Transverse colon (tissue), 4 donors: ENCODE data around the gene NCAN. TPM values are rescaled to one million over a fixed set of nuclear protein-coding genes. Genes with fewer than 3 reads are reported as not detected.

Experiments used
- DNase-seq: peaks from one replicate; pipeline ENCODE4 v3.0.0-alpha.2; 2019
- H3K27ac ChIP-seq, 4 donors: fragments of 200-600 bp; sonication (generic); 2 replicates each; pipeline ENCODE4 v1.5.1; 2016 to 2018; ENCODE audit warnings: inconsistent platforms in 4 of 4
- H3K27me3 ChIP-seq: fragments of 200-600 bp; sonication (generic); 2 replicates; pipeline ENCODE4 v1.5.1; 2017; ENCODE audit warnings: inconsistent platforms
- H3K36me3 ChIP-seq, 4 donors: fragments of 200-600 bp; sonication (generic); 2 replicates each; pipeline ENCODE4 v1.5.1; 2017 to 2019; ENCODE audit warnings: inconsistent platforms in 4 of 4
- H3K4me1 ChIP-seq, 4 donors: fragments of 200-600 bp; sonication (generic); 2 replicates each; pipeline ENCODE4 v1.5.1; 2017 to 2020; ENCODE audit warnings: inconsistent platforms in 4 of 4
- H3K4me3 ChIP-seq, 4 donors: fragments of 200-600 bp; sonication (generic); 1 replicate in 1 of 4; 2 replicates in 3 of 4; pipeline versions ENCODE4 v1.5.1 to v1.6.1; 2017 to 2019; ENCODE audit warnings: inconsistent platforms in 4 of 4
- H3K9me3 ChIP-seq, 2 donors: fragments of 200-600 bp; sonication (generic); 2 replicates each; pipeline ENCODE4 v1.5.1; 2017 to 2019; ENCODE audit warnings: inconsistent platforms in 2 of 2
- EP300 ChIP-seq: sonication (generic); formaldehyde crosslinking; IDR thresholded peaks from one replicate; pipeline ENCODE4 v1.6.1; 2017; ENCODE audit warnings: antibody characterized with exemption, low read depth
- POLR2A ChIP-seq: fragments of 450-650 bp; IDR thresholded peaks from one replicate; pipeline ENCODE4 v1.6.1; 2016; ENCODE audit warnings: antibody characterized with exemption, mild to moderate bottlenecking, moderate library complexity
- POLR2AphosphoS5 ChIP-seq, 3 donors: sonication (generic); formaldehyde crosslinking; IDR thresholded peaks; one replicate each; pipeline ENCODE4 v1.6.1; 2016; ENCODE audit warnings: antibody characterized with exemption in 3 of 3
- whole genome bisulfite sequencing, 2 donors: methylation state at CpG; one replicate each; pipeline ENCODE4 v1.1.5; 2018; ENCODE audit warnings: low coverage in 1 of 2; 5-methylcytosine and 5-hydroxymethylcytosine counted together
- in situ Hi-C, 4 donors: fragments of 200-750 bp; cut with MboI; loops; one replicate each; pipeline versions ENCODE4 v1.15.0 to v1.15.1; 2017; ENCODE audit warnings: low sequenced_read_pairs in 3 of 4, low pct_ligation_motif_present in 1 of 4, low pct_unique_long_range_greater_than_20kb in 1 of 4
- intact Hi-C: fragments of 100-400 bp; cut with DNase I; formaldehyde crosslinking; loops from one replicate; pipeline ENCODE4 v1.15.1; 2023; ENCODE audit warnings: low total_unique reads
- total RNA-seq, 4 donors: library from RNA; depleted of rRNA; stranded (reverse); fragments of >200 nt; gene quantifications; one replicate each; pipeline ENCODE4 v1.1.0, GENCODE V29; 2016
- TF ChIP-seq, protein P1 (sequence below), 5 experiments: fragments of 200-600 bp in 3 of 5; fragments of 450-650 bp in 2 of 5; sonication (generic) in 3 of 5; IDR thresholded peaks; 1 replicate in 2 of 5; 2 replicates in 3 of 5; pipeline ENCODE4 v1.5.1; 2016 to 2017; ENCODE audit warnings: antibody characterized with exemption in 5 of 5, inconsistent platforms in 3 of 5, mild to moderate bottlenecking in 2 of 5, moderate library complexity in 1 of 5

The NCAN gene
- total RNA-seq, 4 donors from 2014 or later = 0.16 TPM; not detected in 3

GRCh38 chr19:19270749-19271571, 59.2 kb downstream of the NCAN start:
- Histone ChIP-seq H3K27me3 (peaks cover 16% of the 10 kb centered on the region), H3K36me3 (no peaks in the 10 kb centered on the region), H3K4me1 (peaks cover 0 to 10% (median 7%) of the 10 kb centered on the region in 4 donors), H3K4me3 (no peak overlapping the region), H3K9me3 (no peaks in the 10 kb centered on the region), H3K27ac (no peak overlapping the region)
- TF ChIP-seq, protein P1, sequence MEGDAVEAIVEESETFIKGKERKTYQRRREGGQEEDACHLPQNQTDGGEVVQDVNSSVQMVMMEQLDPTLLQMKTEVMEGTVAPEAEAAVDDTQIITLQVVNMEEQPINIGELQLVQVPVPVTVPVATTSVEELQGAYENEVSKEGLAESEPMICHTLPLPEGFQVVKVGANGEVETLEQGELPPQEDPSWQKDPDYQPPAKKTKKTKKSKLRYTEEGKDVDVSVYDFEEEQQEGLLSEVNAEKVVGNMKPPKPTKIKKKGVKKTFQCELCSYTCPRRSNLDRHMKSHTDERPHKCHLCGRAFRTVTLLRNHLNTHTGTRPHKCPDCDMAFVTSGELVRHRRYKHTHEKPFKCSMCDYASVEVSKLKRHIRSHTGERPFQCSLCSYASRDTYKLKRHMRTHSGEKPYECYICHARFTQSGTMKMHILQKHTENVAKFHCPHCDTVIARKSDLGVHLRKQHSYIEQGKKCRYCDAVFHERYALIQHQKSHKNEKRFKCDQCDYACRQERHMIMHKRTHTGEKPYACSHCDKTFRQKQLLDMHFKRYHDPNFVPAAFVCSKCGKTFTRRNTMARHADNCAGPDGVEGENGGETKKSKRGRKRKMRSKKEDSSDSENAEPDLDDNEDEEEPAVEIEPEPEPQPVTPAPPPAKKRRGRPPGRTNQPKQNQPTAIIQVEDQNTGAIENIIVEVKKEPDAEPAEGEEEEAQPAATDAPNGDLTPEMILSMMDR (IDR thresholded peaks at IDR 0.05) = no peak
- no peak for DNase-seq
- WGBS, 2 donors = 93 to 100% methylated on average over 1 to 8 of the region's 8 CpGs
- in situ Hi-C loops (no loop called here), intact Hi-C loops (no loop called here)

- no peak for DNase-seq
- Histone ChIP-seq H3K27ac (no peak overlapping the region), H3K4me1 (peaks cover 0 to 10% (median 7%) of the 10 kb centered on the region in 4 donors), H3K4me3 (peak overlapping the region in 1 of 4 donors; percentile 57), H3K27me3 (peaks cover 16% of the 10 kb centered on the region), H3K36me3 (peaks cover 0 to 4% (median 0%) of the 10 kb centered on the region in 4 donors), H3K9me3 (no peaks in the 10 kb centered on the region)
- intact Hi-C loops (no loop called here), in situ Hi-C loops (no loop called here)
- WGBS, 2 donors = 89% methylated on average over 8 of the region's 8 CpGs; no CpG with 5 or more reads in 1 of the 2 donors
- no peak for TF ChIP-seq POLR2A
- TF ChIP-seq EP300 = no peak
- TF ChIP-seq, protein P1 (IDR thresholded peaks at IDR 0.05) = no peak
- no peak for TF ChIP-seq POLR2AphosphoS5 (IDR thresholded peaks at IDR 0.05)
Measured at GRCh38 chr19:19271828-19272599, 60.3 kb downstream of the NCAN start.

- H3K4me1 ChIP-seq = peaks cover 0 to 10% (median 7%) of the 10 kb centered on the region in 4 donors
- H3K9me3 ChIP-seq = no peaks in the 10 kb centered on the region
- peaks cover 0 to 11% (median 5%) of the 10 kb centered on the region in 4 donors for H3K36me3 ChIP-seq
- no peak for DNase-seq
- 60 to 83% methylated on average over 1 to 8 of the region's 8 CpGs for WGBS, 2 donors
- in situ Hi-C loops = no loop called here
- TF ChIP-seq POLR2A (no peak), EP300 (no peak), POLR2AphosphoS5 (IDR thresholded peaks at IDR 0.05) (no peak)
- TF ChIP-seq, protein P1 (IDR thresholded peaks at IDR 0.05) = no peak
- H3K27ac ChIP-seq = no peak overlapping the region
- H3K4me3 ChIP-seq = no peak overlapping the region
- intact Hi-C loops = no loop called here
- peaks cover 16% of the 10 kb centered on the region for H3K27me3 ChIP-seq
Measured at GRCh38 chr19:19274146-19274545, 62.4 kb downstream of the NCAN start.
